K562 (cell line): Measurements from ENCODE around the gene HEY2. TPM values are rescaled to one million over a fixed set of nuclear protein-coding genes. Genes with fewer than 3 reads are reported as not detected.

ENCODE experiments used
- ATAC-seq: fragments of 200-7000 bp; cut with Tn5 transposase; 3 replicates; pipeline ENCODE4 v1.9.1; 2020; ENCODE audit warnings: moderate library complexity
- BruUV-seq: library from RNA; stranded (reverse); fragments of 400-500 nt; replicated peaks from 2 replicates; lab custom pipeline; 2021; lab: Mats Ljungman, UMichigan
- CTCF ChIA-PET: fragments of 300-600 bp; formaldehyde crosslinking; extraction: SDS; loops from one replicate; lab custom pipeline; 2021; ENCODE audit warnings: low intra/inter-chr PET ratio; lab: Yijun Ruan, JAX
- POLR2A ChIA-PET: fragments of 300-600, 350-650 bp; sonication (Branson Sonifier 250); formaldehyde crosslinking; extraction: SDS; loops from one replicate; lab custom pipeline; 2021; ENCODE audit warnings: antibody characterized with exemption, inconsistent platforms; lab: Yijun Ruan, JAX
- DNase-seq, 4 experiments: peaks; one replicate each; pipeline versions ENCODE4 v3.0.0 to v3.0.0-alpha.2; 2011 to 2018; ENCODE audit warnings: low spot score in 3 of 4, mixed read lengths in 3 of 4; ENCODE audit errors: extremely low read depth in 1 of 4
- FAIRE-seq: peaks from 2 replicates; lab custom pipeline; 2011; peaks lifted over from hg19 to GRCh38; lab: Jason Lieb, UNC
- H2AFZ ChIP-seq: 2 replicates; pipeline ENCODE4 v1.6.0; 2011; ENCODE audit warnings: low read depth, low read length, control low read depth, inconsistent platforms
- H3K27ac ChIP-seq: fragments of 200-600 bp; 3 replicates; pipeline ENCODE4 v1.8.0; 2011; ENCODE audit warnings: low read depth, mild to moderate bottlenecking, control low read depth, inconsistent platforms, low read length, moderate library complexity, mixed read lengths; ENCODE audit errors: extremely low read depth
- H3K27me3 ChIP-seq, 2 experiments: fragments of 300-600 bp in 1 of 2; 2 replicates in 1 of 2; 3 replicates in 1 of 2; pipeline versions ENCODE4 v1.6.0 to v1.8.0; 2011; ENCODE audit warnings: inconsistent platforms in 2 of 2, low read length in 2 of 2, mild to moderate bottlenecking in 1 of 2, mixed read lengths in 1 of 2, moderate library complexity in 1 of 2; ENCODE audit not compliant: control insufficient read depth in 2 of 2, insufficient read depth in 2 of 2
- H3K36me3 ChIP-seq: fragments of 300-600 bp; 3 replicates; pipeline ENCODE4 v1.8.0; 2011; ENCODE audit warnings: mild to moderate bottlenecking, low read length, inconsistent platforms; ENCODE audit not compliant: control insufficient read depth, insufficient read depth
- H3K4me1 ChIP-seq, 2 experiments: fragments of 200-600 bp in 1 of 2; replicated peaks in 1 of 2; 2 replicates in 1 of 2; 3 replicates in 1 of 2; pipeline versions ENCODE4 v1.5.1 to v1.8.0; 2011; ENCODE audit warnings: inconsistent platforms in 2 of 2, low read length in 2 of 2, mild to moderate bottlenecking in 1 of 2, mixed read lengths in 1 of 2, moderate library complexity in 1 of 2; ENCODE audit not compliant: control insufficient read depth in 2 of 2, insufficient read depth in 2 of 2
- H3K4me2 ChIP-seq: 2 replicates; pipeline ENCODE4 v1.6.1; 2011; ENCODE audit warnings: low read length, control low read depth, inconsistent platforms, mixed read lengths; ENCODE audit not compliant: insufficient read depth
- H3K4me3 ChIP-seq: fragments of 200-600 bp; sonication (generic), shearing (Covaris generic); 2 replicates; pipeline ENCODE4 v1.5.1; 2016; ENCODE audit warnings: control low read depth, inconsistent platforms
- H3K79me2 ChIP-seq: fragments of 200-600 bp; 3 replicates; pipeline ENCODE4 v1.8.0; 2011; ENCODE audit warnings: low read length, inconsistent platforms; ENCODE audit not compliant: control insufficient read depth, insufficient read depth
- H3K9ac ChIP-seq, 2 experiments: 2 replicates each; pipeline versions ENCODE4 v1.6.0 to v1.6.1; 2011; ENCODE audit warnings: low read depth in 2 of 2, low read length in 2 of 2, control low read depth in 1 of 2, inconsistent platforms in 1 of 2, mild to moderate bottlenecking in 1 of 2, mixed read lengths in 1 of 2; ENCODE audit not compliant: insufficient read depth in 1 of 2
- H3K9me1 ChIP-seq: one replicate; pipeline ENCODE4 v1.6.0; 2011; ENCODE audit warnings: inconsistent platforms, mild to moderate bottlenecking, low read length, moderate library complexity; ENCODE audit not compliant: control insufficient read depth, insufficient read depth
- H3K9me3 ChIP-seq: replicated peaks from 2 replicates; pipeline ENCODE4 v1.5.1; 2011; ENCODE audit warnings: low read depth, low read length, inconsistent platforms; ENCODE audit not compliant: control insufficient read depth, insufficient read depth
- H4K20me1 ChIP-seq: replicated peaks from 2 replicates; pipeline ENCODE4 v1.6.1; 2011; ENCODE audit warnings: low read length, inconsistent platforms, mixed read lengths; ENCODE audit not compliant: control insufficient read depth, insufficient read depth
- CBX2 ChIP-seq: fragments of 200-600 bp; sonication (generic); IDR thresholded peaks from one replicate; pipeline ENCODE4 v1.6.1; 2012; ENCODE audit warnings: mild to moderate bottlenecking, low read length, inconsistent platforms; ENCODE audit not compliant: insufficient read depth, poor library complexity, severe bottlenecking
- CREB1 ChIP-seq, 2 experiments: sonication (generic) in 1 of 2; formaldehyde crosslinking in 1 of 2; IDR thresholded peaks; 2 replicates each; pipeline versions ENCODE4 v1.6.1 to v1.8.0; 2012 to 2022; ENCODE audit warnings: inconsistent platforms in 1 of 2, mild to moderate bottlenecking in 1 of 2, missing genetic modification reagents in 1 of 2, moderate library complexity in 1 of 2
- CTBP1 ChIP-seq: fragments of 450-650 bp; IDR thresholded peaks from 2 replicates; pipeline ENCODE4 v1.6.1; 2016; ENCODE audit warnings: borderline replicate concordance
- FOXA1 ChIP-seq: fragments of 450-650 bp; IDR thresholded peaks from 2 replicates; pipeline ENCODE4 v1.6.1; 2016; ENCODE audit warnings: mild to moderate bottlenecking, borderline replicate concordance
- KDM5B ChIP-seq: fragments of 200-600 bp; sonication (generic); IDR thresholded peaks from 2 replicates; pipeline ENCODE4 v1.6.1; 2012; ENCODE audit warnings: low read depth, mild to moderate bottlenecking, moderate library complexity, low read length, control low read depth, inconsistent platforms; ENCODE audit not compliant: insufficient replicate concordance
- RNF2 ChIP-seq: sonication (generic); IDR thresholded peaks from 2 replicates; pipeline ENCODE4 v1.6.1; 2016
- ZBTB7A ChIP-seq: IDR thresholded peaks from 2 replicates; pipeline ENCODE4 v1.6.1; 2011; ENCODE audit warnings: low read depth, mild to moderate bottlenecking, low read length, moderate library complexity, borderline replicate concordance; ENCODE audit not compliant: control insufficient read depth
- WGBS: fragments of 100-300 bp; shearing (Covaris generic); methylation state at CpG from one replicate; pipeline ENCODE4 v1.1.6; 2016; ENCODE audit warnings: low coverage, mixed read lengths; ENCODE audit not compliant: insufficient coverage; ENCODE audit errors: missing lambda C conversion rate; 5-methylcytosine and 5-hydroxymethylcytosine counted together
- in situ Hi-C: fragments of 300-500 bp; cut with MboI; formaldehyde crosslinking; loops from 4 replicates; pipeline ENCODE4 v1.15.0; 2018; ENCODE audit warnings: inconsistent platforms, mixed read lengths
- intact Hi-C: fragments of 100-400 bp; cut with micrococcal nuclease; formaldehyde crosslinking; loops from 2 replicates; pipeline ENCODE4 v1.14.2; 2022
- polyA plus RNA-seq, 8 experiments: library from polyadenylated mRNA; depleted of rRNA in 4 of 8; stranded (reverse) in 5 of 8; unstranded in 3 of 8; fragments of >200 nt; fragmentation: Nextera tagmentation in 2 of 8; fragmentation: Illumina TruSeq in 1 of 8; extraction: Ambion mirVana in 2 of 8; extraction: Trizol in 1 of 8; gene quantifications; 2 replicates each; pipeline versions ENCODE4 v1.2.1 to v1.2.3, GENCODE V29; 2011 to 2014; ENCODE audit warnings: inconsistent platforms in 1 of 8, missing spikeins in 1 of 8
- total RNA-seq, 7 experiments: library from RNA; depleted of rRNA in 6 of 7; stranded (reverse); fragments of >200 nt in 6 of 7; fragmentation: Illumina TruSeq in 2 of 7; extraction: Trizol in 2 of 7; gene quantifications; 2 replicates each; pipeline versions ENCODE4 v1.2.1 to v1.2.3, GENCODE V29; 2011 to 2021; ENCODE audit warnings: low replicate concordance in 1 of 7
- TF ChIP-seq, protein P1 (sequence below), 2 experiments: IDR thresholded peaks; 2 replicates each; pipeline ENCODE4 v1.6.1; 2012; ENCODE audit warnings: improper control_type of control experiment in 2 of 2, low read depth in 2 of 2, low read length in 2 of 2, borderline replicate concordance in 1 of 2
- TF ChIP-seq, protein P2 (sequence below), 2 experiments: IDR thresholded peaks; 2 replicates each; pipeline ENCODE4 v1.6.1; 2011; ENCODE audit warnings: borderline replicate concordance in 1 of 2, control low read depth in 1 of 2, low read depth in 1 of 2, low read length in 1 of 2, mild to moderate bottlenecking in 1 of 2, mixed read lengths in 1 of 2, moderate library complexity in 1 of 2; ENCODE audit not compliant: insufficient read depth in 1 of 2, insufficient read length in 1 of 2, poor library complexity in 1 of 2, severe bottlenecking in 1 of 2; ENCODE audit errors: extremely low read depth in 1 of 2
- TF ChIP-seq, protein P3 (sequence below): fragments of 450-650 bp; IDR thresholded peaks from 2 replicates; pipeline ENCODE4 v1.6.1; 2017; ENCODE audit warnings: mild to moderate bottlenecking, moderate library complexity

Gene HEY2
- total and polyA plus RNA-seq, 9 of the 15 experiments (the other 6 are each of a cell fraction or from before 2014, with no cell fraction given) = 0.03 to 0.07 (median 0.06) TPM; not detected in 5

DNA sequence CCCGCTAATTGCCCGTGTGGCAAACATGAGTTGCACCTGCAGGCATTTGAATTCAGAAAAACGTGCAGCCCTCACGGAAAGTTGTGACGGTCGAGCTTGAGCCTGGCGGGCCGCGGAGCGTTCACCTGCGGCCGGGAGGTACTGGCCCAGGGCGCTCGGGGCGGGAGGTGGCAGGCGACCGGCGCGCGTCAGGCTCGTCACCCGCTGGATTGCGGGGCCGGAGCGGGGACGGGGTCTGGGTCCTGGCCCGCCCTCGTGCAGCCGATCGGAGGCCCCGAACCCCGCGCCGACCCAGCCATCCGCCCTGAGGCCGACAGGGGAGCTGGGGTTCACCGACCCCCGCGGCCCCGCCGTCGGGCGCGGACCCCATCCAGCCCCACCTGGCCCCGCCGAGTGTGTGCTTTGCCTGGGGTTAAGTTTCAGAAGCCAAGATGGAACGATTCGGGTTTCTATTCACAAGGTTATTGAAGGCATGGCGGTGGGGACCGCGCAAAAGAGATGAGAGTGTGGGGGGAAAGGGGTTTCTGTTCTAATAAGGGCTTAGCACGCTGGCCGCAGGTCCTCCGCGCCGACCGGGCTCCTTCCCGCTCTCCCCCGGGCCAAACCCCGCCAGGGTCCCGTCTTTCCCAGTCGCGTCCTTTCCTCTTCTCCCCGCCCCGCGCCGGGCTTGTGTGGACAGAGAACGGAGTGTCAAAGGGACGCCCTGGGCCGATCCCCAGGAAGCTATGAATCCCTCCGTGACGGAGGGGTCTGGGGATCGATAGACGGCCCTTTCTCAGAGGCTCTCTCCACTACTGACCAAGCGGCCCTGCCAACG, 1.6 kb upstream of the HEY2 start:
- DNase-seq (peak; percentile 13 to 32 (median 16)), ATAC-seq (peak; percentile 17), FAIRE-seq (no peak)
- no peaks in the 10 kb centered on the region for H3K79me2 ChIP-seq
- no peaks in the 10 kb centered on the region for H4K20me1 ChIP-seq
- H2AFZ ChIP-seq = peak overlapping the region; percentile 91
- ChIA-PET CTCF (no interaction called here), POLR2A (interaction anchor here (0.6 to 1.4 kb wide), 3 partner anchors 32 to 190 kb away, joined by 3 to 4 read pairs (median 3); no protein-coding TSS in a partner anchor)
- H3K4me2 ChIP-seq = peak overlapping the region; percentile 76
- intact Hi-C loops (no loop called here), in situ Hi-C loops (no loop called here)
- peak overlapping the region; percentile 67 for H3K4me3 ChIP-seq
- H3K27me3 ChIP-seq = peaks cover 41 to 57% of the 10 kb centered on the region in 2 experiments
- H3K4me1 ChIP-seq = peaks cover 12 to 28% of the 10 kb centered on the region in 2 experiments; a peak in 4 of 5 replicates
- no peaks in the 10 kb centered on the region for H3K9me3 ChIP-seq
- no peaks in the 10 kb centered on the region for H3K9me1 ChIP-seq
- BruUV-seq = no TSS peak
- H3K27ac ChIP-seq = no peak overlapping the region
- H3K9ac ChIP-seq = peak overlapping the region in 1 of 2 experiments; percentile 88; a peak in 2 of 4 replicates
- TF ChIP-seq CREB1 (IDR thresholded peaks at IDR 0.05) (0 out of 2 replicates have a peak, but pooled peaks have one; percentile 18), CREB1 (CRISPR knock-in tag; IDR thresholded peaks at IDR 0.05) (no peak), ZBTB7A (peak; percentile 35; the same call in 1 of the 2 replicates), CBX2 (peak; percentile 59), RNF2 (peak; percentile 19; the same call in 1 of the 2 replicates), FOXA1 (no peak), CTBP1 (0 out of 2 replicates have a peak, but pooled peaks have one; percentile 9), KDM5B (peak; percentile 1)
- TF ChIP-seq, protein P1, sequence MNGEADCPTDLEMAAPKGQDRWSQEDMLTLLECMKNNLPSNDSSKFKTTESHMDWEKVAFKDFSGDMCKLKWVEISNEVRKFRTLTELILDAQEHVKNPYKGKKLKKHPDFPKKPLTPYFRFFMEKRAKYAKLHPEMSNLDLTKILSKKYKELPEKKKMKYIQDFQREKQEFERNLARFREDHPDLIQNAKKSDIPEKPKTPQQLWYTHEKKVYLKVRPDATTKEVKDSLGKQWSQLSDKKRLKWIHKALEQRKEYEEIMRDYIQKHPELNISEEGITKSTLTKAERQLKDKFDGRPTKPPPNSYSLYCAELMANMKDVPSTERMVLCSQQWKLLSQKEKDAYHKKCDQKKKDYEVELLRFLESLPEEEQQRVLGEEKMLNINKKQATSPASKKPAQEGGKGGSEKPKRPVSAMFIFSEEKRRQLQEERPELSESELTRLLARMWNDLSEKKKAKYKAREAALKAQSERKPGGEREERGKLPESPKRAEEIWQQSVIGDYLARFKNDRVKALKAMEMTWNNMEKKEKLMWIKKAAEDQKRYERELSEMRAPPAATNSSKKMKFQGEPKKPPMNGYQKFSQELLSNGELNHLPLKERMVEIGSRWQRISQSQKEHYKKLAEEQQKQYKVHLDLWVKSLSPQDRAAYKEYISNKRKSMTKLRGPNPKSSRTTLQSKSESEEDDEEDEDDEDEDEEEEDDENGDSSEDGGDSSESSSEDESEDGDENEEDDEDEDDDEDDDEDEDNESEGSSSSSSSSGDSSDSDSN (IDR thresholded peaks at IDR 0.05; ENCODE audit: borderline replicate concordance in 1 of 2, low read depth in 2 of 2, low read length in 2 of 2) = 0 out of 4 replicates have a peak, but pooled peaks of 1 of the 2 experiments have one; percentile 60
- TF ChIP-seq, protein P2, sequence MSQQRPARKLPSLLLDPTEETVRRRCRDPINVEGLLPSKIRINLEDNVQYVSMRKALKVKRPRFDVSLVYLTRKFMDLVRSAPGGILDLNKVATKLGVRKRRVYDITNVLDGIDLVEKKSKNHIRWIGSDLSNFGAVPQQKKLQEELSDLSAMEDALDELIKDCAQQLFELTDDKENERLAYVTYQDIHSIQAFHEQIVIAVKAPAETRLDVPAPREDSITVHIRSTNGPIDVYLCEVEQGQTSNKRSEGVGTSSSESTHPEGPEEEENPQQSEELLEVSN (IDR thresholded peaks at IDR 0.05; ENCODE audit: borderline replicate concordance in 1 of 2, extremely low read depth in 1 of 2, insufficient read depth in 1 of 2, insufficient read length in 1 of 2, low read depth in 1 of 2, low read length in 1 of 2, poor library complexity in 1 of 2, severe bottlenecking in 1 of 2) = peak in 1 of 2 experiments; percentile 34
- TF ChIP-seq, protein P3, sequence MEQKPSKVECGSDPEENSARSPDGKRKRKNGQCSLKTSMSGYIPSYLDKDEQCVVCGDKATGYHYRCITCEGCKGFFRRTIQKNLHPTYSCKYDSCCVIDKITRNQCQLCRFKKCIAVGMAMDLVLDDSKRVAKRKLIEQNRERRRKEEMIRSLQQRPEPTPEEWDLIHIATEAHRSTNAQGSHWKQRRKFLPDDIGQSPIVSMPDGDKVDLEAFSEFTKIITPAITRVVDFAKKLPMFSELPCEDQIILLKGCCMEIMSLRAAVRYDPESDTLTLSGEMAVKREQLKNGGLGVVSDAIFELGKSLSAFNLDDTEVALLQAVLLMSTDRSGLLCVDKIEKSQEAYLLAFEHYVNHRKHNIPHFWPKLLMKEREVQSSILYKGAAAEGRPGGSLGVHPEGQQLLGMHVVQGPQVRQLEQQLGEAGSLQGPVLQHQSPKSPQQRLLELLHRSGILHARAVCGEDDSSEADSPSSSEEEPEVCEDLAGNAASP = no peak
- WGBS = 13% methylated on average over 60 of the region's 76 CpGs
- no peaks in the 10 kb centered on the region for H3K36me3 ChIP-seq
